Endometrium (tissue), 2 donors: Measurements from ENCODE around the gene SORBS2.
A peak's percentile ranks its signal among the peaks of the same experiment; 100 is the strongest.

Experiments
- FAIRE-seq: peaks from 2 replicates; lab custom pipeline; 2012; peaks lifted over from hg19 to GRCh38; lab: Jason Lieb, UNC
- donor health status: control.
- donor health status: control.

The SORBS2 gene

DNA sequence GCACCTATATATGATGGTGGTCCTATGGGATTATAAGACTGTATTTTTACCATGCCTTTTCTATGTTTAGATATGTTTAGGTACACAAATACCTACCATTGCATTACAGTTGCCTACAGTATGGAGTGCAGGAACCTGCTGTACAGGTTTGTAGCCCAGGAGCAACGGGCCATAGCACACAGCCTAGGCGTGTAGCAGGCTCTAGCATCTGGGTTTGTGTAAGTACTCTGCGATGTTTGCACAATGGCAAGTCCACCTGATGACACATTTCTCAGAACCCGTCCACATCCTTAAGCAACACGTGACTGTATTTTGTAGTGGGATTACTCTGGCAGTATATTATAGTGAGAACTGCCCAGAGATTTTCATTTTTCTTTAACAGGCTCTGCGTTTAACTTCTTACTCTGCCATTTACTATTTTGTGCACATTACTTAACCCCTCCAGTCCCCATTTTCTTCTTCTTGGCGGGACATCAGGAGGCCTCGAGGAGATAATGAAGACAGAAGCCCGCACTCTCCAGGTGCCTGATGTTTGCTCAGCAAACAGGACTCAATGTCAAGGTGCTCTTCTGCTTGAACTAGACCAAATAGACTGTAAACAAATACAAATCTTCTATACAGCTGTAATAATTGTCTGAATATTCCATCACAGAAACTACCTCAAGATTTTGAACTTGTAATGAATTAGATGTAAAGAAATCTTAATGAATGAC, 174.7 kb downstream of the SORBS2 start:
- FAIRE-seq, result no peak

DNA sequence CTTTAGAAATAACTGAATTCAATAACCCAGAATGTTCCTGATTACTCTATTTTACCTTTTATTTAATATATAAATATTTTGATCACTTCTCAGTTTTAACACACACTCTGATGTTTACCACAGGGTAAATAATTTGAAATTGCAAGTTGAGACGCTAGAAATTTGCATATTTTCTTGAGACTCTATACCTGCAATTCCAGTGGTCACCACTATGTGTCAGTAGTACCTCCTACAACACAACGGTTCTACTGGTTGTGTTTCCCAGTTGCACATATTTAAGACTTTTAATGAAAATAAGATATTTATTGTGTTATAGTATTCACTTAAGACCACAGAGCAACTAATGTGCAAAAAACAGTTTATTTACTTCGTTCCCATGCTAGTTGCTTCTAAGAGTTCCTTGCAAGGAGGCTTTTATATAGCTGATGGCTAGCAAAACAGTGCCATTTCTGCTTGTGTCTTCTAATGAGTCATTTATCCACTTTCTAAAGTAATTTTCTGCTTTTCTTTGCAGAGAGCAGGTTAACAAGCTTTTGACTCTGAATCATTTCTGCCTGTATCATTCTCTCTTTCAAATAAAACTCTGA, 177.8 kb downstream of the SORBS2 start:
- no peak for FAIRE-seq

DNA sequence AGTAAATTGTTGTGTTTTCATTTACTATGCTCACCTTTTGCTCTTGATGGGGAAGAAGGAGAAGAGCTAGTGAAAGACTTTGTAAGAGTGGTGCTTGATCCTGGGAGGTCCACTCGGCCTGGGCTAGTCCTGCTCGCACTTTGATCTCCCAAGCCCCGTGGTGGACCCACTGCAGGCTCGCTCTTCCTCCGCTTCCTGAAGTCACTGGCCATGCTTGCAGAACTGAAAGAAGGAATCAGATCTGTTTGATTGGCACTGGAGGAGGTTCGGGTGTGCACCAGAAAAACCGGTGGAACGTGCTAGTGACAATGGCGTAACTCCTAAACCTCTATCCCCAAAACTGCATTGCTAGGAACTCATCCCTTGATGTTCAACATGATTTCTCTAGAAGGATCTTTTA, 185.2 kb downstream of the SORBS2 start:
- no peak for FAIRE-seq

DNA sequence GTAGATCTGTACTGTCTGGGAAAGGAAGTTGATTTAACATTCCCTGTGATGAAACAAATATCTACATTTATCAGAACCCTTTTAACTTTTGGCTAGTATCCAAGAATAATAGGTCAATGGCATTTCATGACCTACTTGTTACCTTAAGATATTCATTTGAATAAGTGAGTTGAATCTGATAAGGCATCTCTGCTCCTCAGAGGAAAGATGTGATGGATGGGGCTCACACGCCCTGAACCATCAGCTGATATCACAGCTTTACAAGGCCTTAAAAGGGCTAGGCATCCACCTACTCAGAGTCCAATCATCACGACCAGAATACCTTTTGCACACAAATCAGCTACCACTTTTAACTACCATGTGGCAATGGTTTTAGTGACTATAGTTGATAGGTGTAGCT, 186.5 kb downstream of the SORBS2 start:
- FAIRE-seq, result no peak

DNA sequence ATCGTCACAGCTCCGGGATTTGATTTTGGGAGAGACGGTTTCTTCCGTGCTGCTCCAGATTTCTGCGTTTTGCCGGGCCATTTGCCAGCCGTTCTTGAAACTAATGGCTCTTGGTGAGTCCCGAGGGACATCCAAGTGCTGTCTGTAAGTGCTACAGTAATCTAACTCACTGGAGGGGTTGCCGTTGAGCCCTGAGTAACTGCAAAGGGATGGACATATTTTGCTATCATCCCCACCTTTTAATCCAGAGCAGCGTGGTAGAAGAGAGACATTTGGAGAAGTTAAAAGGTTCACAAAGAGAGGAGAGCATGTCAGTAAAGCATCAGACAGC, 187.8 kb downstream of the SORBS2 start:
- no peak for FAIRE-seq

DNA sequence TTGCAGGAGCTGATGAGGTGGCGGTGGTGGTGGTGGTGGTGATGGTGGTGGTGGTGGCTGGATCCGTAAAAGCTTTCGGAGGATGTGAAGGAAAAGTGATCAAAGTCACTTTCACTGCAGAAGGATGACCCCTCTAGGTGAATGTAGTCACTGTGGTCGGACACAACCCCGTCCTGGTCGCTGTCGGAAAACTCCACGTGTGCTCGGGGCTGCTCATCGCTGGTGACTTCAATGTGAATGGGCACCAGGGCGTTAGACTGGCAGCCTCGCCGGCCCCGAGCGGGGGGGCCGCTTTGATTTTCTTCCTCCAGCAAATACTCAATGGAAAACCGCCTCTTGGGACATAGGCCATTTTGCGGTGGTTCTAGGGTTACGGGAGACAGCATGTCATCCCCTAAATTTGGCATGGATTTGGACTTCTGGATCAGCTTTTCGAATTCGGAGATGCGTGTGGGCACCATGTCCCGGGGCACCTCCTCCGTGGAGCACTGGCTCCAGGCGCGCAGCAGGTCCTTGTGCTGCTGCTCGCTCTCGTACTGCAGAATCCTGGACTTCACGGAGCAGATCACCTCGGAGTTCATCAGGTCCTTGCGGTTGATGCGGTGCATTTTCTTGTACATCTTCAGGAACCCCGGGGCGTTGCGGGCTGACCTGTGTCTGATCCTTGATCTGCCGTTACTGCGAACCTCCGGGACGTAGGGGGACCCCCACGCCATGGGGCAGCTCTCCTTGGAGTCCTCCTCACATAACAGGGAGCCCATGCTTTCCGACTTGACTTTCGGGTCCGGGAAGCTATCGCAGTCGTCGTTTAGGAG, 188.3 kb downstream of the SORBS2 start:
- FAIRE-seq, result no peak

DNA sequence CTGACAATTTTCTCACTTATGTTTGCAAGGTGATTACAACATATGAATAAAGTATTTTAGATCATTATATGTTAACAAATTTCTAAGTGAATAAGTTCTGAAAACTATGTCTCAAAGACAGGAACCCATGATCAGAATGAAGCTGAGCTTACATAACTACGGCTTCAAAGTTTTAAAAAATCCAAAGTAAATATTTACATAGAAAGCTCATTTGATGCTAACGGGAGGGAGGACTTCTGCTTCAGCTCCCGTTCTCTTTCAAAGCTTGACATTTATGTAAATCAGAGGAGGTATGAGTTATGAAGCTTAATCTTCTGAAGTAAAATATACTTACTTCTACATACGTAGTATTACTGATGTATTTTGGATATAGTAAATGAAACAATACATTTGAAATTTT, 203.8 kb downstream of the SORBS2 start:
- FAIRE-seq, result no peak

DNA sequence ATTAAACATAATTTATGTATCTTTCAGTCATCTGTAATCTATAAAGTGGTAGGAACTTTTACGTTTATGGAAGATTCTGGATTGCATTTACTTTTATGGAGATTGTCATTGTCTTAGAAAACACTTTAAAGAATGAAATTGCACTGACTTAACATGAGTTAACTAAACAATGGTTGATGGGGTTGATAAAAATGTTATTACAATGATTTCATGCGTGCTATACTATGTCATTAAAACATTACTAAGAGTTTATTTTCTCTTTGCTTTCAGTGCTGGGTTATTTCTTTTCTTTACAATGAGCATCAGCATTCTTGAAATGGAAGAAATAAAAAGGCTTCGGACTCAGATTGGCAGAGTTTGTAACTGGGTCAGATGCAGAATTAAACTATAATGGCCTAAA, 209.6 kb downstream of the SORBS2 start:
- FAIRE-seq, result no peak

DNA sequence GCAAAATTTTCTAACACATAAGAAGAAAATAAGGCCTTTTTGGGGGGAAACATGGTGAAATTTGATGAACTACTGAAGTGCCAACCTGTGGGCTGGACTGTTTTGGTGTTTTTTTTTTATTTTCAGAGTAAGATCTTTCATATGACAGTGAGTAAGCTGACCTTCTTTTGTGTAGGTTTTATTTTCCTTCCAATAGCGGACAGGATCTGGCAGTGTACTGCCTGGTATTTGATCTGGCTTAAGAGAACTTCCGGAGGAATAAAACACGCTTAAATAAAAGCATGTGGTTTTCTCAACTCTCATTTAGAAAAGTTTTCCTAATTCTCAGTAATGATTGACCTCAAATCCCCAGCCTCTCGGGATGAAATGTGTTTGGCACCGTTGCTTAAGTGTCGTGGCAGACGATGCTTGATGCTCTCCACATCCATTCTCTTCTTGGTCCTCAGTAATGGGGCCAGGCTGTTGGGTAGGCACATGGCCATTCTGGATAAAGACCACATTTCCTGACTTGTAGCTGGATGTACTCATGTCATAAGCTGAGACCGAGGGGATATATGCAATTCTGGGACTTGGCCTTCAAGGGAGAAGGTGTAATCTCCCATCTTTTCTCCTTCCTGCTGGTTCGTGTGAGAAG, 211.1 kb downstream of the SORBS2 start:
- FAIRE-seq, result no peak

DNA sequence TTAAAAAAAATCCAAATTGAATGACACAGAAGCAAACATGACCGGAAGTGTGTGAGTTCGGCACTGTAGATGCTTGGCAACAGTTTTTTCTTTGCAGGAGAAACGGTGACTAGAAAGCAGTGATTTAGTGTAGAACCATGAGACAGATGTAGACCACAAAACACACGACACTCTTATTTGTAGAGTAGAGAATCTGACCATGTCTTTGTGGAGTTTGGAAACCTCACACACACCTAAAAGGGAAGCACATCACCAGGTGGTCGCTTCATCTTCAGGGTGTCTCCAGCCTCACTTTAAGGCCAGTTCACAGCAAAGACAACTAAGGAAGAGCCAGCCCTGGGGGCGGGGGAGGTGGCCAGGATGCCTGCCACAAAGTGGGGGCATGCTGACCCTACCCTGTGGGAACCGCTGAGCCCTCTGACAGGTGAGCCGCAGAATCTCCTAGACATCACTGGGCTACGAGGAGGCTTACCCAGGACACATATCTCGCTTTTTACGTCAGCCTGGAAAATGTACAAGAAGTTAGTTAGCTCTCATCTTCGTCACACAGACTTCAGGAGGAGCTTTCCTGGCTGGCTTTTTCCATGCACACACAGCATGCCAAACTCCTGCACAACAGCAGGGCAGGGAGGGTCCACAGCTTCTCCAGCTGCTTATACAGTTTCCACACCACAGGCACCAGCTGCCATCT, 212.3 kb downstream of the SORBS2 start:
- FAIRE-seq, result no peak

DNA sequence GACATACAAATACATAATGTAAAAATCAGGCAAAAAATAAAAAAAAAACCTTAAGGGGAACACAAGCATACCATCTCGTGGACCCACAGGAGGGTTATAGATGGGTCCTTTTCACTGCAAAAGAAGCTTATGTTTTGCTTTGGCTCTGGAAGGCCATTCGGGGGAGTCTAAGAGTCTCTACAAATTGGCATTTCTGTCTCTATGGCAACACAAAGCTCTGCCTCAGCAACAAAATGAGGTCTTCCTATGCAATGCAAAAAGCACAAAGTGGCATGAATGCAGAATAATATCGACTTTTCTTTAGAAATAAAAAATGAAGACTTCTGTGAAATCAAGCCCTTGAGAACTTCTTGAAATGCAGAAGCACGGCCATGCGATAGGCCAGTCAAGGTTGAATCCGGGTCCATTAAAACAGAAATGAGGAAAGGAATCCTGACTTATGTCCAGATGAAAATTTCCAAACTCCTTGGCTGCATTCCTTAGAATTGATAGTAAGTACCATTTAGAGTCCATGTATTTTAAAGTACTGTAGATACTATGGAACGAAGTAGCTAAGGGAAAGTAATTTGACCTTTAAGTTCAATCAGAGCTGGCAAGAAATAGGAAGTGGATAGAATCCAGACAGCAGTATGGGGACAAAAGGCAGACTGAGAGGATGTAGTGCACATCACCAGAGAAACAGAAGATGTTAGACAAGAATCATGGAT, 213.0 kb downstream of the SORBS2 start:
- FAIRE-seq, result no peak

DNA sequence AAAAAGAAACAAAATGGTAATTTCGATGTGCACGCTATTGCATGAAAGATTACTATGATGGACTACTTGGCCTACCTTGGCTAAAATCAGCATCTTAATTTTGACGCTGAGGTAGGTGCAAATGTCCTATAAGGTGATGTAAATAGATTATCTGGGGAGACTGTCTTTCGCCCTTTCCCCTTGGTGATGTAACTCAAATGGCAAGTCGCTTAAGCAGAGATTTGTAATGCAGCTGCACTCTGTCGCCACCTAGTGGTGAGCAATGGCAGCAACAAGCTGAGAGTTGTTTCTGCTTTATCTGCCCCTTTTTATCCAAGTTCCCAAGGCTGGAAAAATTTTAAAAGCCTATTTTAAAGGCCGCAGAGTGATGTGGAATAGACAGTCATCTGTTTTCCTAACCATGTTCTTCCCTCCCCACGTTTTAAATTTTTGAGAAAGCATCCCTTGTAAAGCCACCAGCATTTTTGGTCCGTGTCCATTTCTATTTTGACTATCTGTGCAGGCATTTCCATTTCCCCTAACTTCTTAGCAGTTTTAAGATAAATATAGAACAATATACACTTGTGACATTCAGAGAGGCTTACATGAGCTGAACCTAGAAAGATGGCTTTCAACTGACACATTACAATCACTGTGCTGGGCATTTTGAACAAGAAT, 214.3 kb downstream of the SORBS2 start:
- no peak for FAIRE-seq

DNA sequence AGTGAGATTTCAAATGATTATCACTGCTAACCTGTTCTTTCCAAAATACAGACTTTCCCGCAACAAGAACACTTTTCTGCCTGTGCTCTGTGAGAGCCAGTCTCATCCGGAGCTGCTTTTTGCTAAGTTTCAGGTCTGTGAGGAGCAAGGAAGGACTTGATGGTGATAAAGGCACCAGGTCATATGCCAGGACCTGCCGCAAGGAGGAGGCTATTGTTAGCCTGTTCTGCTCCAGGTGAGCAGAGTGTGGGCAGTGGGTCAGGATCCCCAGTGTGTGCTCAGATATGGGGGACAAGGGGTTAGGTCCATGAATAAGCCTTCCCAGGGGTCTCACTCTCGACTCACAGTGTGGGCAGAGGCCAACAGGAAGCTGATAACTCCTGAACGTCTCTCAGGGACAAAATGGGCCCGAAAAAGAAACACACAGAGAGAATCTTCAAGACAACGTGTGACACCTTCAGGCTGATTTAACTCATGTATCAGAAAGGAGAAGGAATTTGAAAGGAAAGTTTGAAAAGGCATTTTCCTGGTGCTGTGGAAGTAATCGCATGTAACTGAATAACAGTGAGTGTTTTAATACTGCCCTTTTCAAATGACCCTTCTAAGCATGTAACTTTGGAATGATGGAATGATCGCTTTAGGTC, 219.0 kb downstream of the SORBS2 start:
- no peak for FAIRE-seq

DNA sequence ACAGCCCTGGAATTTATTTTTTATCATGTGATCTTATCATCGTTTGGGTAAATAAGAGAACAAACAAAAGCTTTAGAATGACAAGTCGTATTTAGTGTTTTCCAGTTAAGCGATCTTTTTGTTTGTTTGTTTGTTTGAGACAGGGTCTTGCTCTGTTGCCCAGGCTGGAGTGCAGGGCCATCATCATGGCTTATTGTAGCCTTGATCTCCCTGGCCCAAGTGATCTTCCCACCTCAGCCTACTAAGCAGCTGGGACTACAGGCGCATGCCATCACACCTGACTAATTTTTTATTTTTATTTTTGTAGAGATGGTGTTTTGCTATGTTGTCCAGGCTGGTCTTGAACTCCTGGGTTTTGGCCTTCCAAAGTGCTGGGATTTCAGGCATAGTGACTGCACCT, 219.6 kb downstream of the SORBS2 start:
- no peak for FAIRE-seq

DNA sequence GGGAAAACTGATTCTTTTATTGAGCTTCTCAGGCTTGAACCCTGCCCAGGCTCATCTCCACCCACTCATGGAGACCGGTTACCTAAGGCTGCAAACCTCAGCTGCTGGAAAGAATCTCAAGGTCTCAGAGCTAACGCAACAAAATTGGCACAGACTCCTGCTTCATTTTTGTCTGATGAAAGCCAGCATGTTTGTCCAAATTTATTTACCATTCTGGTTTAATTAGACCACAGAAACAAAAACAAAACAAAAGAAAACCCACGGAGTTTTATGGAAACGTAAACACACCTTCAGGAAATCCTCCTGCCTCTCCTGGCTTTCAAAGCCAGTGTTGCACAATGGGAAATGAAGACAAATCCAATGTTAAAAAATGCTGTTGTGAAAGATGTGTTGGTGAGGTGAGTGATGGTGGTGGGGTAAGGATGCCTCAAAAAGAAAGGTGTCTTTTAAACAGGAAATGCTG, 220.3 kb downstream of the SORBS2 start:
- peak; percentile 15 for FAIRE-seq

DNA sequence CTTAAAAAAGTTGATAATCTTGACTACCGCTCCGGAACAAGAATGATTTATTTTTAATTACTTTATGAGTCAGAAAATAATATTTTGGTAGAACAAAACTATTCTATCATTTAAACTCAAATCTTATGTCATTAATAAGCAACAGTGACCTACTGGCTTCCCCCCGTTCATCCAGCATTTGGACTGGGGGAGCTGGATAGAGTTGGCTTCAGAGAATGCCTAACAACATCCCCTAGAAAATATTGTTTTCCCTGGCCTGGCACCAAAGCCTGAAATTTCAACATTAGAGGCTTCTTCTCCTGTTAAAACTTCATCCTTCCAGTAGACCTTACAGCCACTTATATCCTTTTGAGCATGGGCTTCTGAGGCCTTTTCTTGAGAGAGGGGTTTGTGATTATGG, 221.0 kb downstream of the SORBS2 start:
- no peak for FAIRE-seq

DNA sequence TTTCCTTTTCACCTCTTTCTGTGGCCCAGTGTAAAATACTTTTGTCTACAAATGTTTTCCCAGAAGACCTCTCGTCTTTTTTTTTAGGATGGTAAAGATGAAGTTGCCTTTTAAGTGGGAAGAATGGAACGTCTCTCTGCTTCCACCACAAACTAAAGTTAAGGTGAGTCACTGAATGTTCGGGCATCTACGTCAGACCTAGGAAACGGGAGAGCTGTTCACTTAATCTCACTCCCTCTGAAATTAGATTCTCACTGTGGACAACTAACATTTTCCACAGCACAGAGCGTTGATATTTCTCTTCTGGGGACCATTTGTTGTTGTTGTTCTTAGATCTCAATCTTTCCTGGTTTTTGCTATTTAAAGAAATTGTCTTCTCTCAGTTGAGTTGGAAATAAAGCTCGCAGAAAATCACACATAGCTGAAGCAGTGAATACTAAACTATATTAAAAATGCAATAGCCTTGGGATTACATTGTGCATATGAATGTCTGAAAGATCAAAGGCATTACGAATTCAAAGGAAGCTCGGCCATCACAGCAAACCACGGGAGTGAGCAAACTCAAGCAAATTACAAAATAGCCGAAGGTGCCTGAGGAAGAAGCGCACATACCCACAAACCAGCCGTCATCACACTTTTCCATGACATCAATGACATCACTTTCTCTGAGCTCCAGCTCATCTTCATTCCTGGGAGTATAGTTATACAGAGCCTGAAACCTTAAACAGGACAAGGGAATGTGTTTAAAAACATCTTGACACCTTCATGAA, 222.7 kb downstream of the SORBS2 start:
- no peak for FAIRE-seq

DNA sequence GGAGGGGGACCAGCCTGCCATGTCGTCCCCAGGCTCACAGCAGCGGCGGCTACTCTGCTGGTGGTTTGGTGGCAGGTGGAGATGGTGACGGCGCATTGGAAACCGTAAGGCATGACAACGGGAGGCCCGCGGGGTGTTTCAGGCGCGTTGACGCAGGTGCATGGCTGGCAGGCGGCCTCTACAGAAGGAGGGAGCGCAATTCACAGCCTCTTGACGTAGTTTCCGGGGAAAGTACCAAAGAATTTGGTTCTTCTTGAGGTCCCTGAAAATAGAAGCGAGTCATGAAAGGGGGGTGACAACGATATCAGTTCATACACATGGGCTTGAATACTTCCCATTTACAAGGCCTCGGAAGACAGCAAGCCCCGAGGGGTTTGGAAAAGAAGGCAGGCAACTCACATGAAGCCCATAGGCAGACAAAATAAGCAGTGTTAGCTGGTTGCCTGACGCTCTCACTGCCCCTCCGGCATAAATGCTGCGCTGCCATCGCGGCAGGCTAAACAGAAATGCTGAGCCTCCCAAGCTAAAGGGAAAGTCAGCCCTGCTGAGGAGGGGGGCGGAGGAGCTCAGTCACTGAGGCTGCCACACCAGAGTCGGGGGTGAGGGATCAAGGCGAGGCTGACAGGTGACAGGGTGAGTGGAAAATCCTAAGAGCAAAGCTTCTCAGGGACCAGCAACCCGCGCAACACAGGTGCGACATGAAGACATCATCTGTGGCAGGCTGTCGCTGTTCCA, 224.4 kb downstream of the SORBS2 start:
- no peak for FAIRE-seq

DNA sequence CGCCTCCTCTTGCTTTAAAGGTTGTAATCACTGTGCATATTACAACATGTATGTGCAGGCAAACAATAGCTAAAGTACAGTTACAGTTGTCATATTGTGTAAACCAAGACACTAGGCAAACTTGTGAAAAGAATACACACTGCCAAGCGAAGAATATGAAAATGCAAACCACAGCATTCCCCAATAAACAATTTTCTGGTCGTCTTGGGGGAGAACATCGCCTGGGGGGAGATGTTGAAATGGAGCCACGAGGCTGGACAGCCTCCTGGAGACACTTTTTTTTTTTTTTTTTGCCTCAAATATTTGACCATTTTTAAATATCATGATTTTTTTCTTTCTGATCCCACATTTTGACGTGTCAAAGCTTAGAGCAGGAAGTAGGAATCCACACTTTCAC, 225.0 kb downstream of the SORBS2 start:
- no peak for FAIRE-seq
